Activated CD8-positive, alpha-beta memory T cell treated with anti-CD3 and anti-CD28 coated beads for 48 hours (primary cell): ENCODE data around the gene RGPD5.
"Not testable (repeated sequence)": the region's sequence is repeated elsewhere in the genome, so short reads cannot be mapped to it uniquely, and the experiment has no call there.

Experiments used
- DNase-seq, 3 experiments: peaks; one replicate each; pipeline ENCODE4 v3.0.0-alpha.2; 2020; ENCODE audit warnings: low read depth in 2 of 3, low spot score in 2 of 3

Gene RGPD5

DNA sequence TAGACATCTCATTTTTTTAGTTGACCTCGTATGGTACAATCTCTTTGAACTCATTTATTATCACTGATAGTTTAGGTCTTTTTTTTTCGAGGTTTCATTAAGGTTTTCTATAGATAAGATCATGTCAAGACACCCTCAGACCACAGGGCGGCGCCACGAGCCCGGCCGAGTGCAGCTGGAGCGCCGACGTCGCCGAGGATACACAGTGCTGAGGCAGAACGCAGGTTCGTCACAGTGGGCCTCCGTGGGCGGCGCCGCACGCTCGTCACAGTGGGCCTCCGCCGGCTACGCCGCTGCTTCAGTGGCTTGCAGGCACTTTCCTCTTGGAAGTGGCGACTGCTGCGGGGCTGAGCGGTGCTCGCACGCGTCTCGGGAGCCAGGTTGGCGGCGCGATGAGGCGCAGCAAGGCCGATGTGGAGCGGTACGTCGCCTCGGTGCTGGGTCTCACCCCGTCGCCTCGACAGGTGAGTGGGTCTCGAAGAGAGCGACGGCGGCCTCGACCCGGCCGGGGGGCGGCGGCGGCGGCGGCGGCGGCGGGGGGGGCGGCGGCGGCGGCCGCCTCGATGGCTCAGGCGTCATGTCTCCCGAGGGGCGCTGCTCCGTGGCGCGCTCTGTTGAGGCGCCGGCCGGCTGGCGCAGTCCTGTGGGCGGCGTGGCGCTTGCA lies at the start of gene RGPD5:
RGPD5 (plus strand) TSS at position 232 of the 664 bp plus-strand sequence; CDS start at position 393, 161 bp downstream.
- DNase-seq: not testable (repeated sequence)

- DNase-seq: not testable (repeated sequence)
These were observed 42.5 kb upstream of the RGPD5 start for GRCh38 chr2:109751572-109751971.

DNA sequence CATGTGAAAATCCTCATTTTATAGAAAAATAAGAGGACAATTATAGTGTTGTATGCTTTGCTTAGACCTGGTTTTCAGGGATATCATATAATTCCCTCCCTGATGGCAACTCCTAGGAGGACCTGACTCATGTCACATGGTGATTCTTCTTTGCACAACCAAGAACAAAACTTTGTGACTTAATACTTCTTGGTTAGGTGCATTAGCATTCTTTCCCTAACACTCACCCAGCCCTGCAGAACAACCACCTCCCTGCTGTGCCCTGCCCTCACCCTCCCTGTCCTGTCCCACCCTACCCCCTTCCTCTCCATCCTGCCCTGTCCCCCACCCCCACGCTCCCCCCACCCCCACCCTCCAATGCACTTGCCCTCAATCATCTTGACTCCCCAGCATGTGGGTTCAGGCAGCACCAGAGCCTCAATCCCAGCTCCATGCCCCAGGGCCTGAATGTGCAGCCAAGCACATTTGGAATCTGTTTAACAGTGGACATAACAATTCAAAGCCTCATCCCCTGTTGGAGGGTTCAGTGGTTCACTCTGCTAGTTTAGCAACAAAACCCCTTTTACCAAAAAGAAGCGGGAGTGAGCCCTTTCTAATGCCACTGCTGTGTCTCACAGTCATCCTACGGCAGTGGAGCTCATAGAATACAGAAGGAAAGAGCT lies 36.8 kb upstream of the RGPD5 start:
- not testable (repeated sequence) for DNase-seq

GRCh38 chr2:109760265-109761042 lies 33.7 kb upstream of the RGPD5 start:
- not testable (repeated sequence) for DNase-seq

- not testable (repeated sequence) for DNase-seq
These were observed 33.1 kb upstream of the RGPD5 start for GRCh38 chr2:109761043-109761454.

- not testable (repeated sequence) for DNase-seq
These were observed 32.1 kb upstream of the RGPD5 start for GRCh38 chr2:109761976-109762375.

- DNase-seq: not testable (repeated sequence)
These were observed 28.0 kb upstream of the RGPD5 start for GRCh38 chr2:109766074-109766473.

DNA sequence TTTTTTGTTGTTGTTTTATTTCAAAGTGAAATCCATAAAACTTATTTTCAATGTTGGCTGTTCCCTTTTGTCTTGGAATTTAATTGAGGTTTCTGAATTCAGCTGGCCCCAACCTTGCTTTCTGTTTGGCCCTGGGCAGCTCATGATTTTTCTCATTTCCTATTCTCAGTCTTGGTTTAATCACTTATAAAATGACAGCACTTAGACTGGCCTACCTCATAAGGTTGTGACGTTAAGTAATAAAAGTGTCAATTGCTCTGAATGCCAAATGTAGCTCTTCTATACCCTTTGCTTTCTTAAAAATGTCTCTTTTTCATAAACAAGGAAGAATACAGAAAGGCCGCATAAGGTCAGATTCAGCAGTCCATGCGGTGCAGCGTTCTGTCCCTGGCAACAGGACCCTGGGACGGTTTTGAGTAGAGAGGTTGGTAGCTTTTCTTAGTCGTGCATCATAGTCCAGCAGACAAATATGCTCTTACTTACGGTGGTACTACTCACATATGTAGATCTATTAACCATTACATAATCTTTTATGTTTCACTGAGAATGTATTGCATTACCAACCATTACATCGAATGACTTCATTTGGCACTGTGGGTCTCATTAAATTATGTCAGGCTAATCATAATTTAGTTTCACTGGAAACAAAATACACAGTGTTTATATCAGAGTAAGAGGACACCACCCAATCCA lies 27.1 kb upstream of the RGPD5 start:
- DNase-seq: not testable (repeated sequence)

GRCh38 chr2:109768934-109769333 lies 25.2 kb upstream of the RGPD5 start:
- DNase-seq: not testable (repeated sequence)

GRCh38 chr2:109779118-109779517 lies 15.0 kb upstream of the RGPD5 start:
- not testable (repeated sequence) for DNase-seq

GRCh38 chr2:109781147-109781816 lies 12.8 kb upstream of the RGPD5 start:
- DNase-seq: not testable (repeated sequence)

DNA sequence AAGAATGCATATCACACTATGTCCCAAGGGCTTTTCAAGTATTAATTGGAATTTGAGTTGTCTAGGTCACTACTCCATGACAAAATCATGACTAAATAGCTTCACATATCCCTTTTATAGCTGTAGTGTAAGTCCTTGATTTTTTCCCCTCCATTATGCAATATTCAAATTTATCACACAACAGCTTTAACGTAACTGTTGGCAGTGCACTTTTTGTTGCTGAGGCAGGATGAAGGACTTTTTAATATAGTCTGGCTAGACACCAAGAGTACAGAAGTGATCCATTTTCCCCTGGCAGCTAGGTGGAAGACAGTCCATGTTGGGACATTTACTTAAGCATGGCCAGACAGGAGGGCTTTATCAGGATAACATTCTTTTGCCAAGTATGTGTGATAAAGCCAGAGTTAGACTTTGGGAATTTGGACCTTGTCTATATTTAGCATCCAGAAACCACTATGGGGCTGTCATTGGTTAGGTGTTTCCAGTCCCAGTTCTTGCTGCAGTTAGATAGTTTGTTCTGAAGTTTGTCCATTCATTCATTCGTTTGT lies 11.6 kb upstream of the RGPD5 start:
- DNase-seq: not testable (repeated sequence)

GRCh38 chr2:109791530-109792279 lies 2.4 kb upstream of the RGPD5 start:
- DNase-seq: not testable (repeated sequence)

- DNase-seq: not testable (repeated sequence)
These were observed 1.4 kb upstream of the RGPD5 start for GRCh38 chr2:109792659-109793058.

DNA sequence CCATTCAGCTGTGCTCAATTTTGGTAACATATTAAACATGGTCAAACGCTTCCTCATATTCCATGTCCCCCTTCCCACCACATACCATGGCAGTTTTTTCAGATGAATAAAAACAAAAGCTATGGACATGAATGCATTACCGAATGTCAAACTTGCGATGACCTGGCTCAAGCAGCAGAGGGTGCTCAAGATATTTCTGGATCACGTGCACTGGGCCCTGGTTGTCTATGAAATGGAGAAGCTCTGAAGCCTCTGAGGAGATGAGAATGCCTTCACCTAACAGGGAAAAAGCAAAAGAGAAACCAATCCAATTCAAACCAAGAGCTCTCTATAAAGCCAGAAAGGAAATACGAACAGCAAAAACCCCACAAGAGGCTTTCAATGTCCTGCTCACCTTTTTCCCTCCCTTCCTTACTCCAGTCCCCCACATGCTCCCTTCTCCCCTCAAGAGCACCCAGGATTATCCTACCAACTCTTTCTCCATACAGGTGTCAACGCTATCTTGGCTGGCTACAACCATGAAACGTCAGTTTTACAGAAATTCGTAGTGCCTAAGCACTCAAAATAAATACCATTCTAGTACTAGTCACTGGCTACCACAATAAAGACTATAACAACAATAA lies 77.1 kb downstream of the RGPD5 start:
- DNase-seq: not testable (repeated sequence)

- DNase-seq: not testable (repeated sequence)
These were observed 82.5 kb downstream of the RGPD5 start for GRCh38 chr2:109876625-109877024.

DNA sequence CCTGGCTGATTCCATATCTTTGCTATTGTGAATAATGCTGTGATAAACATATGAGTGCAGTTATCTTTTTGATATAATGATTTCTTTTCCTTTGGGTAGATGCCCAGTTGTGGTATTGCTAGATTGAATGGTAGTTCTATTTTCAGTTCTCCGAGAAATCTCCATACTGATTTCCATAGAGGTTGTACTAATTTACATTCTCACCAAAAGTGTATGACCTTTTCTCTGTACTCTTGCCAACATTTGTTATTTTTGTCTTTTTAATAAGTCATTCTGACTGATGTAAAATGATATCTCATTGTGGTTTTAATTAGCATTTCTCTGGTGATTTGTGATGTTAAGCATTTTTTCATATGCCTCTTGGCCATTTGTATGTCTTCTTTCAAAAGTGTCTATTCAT lies 88.0 kb downstream of the RGPD5 start:
- DNase-seq: not testable (repeated sequence)

- not testable (repeated sequence) for DNase-seq
These were observed 94.3 kb downstream of the RGPD5 start for GRCh38 chr2:109888414-109888813.

- not testable (repeated sequence) for DNase-seq
These were observed 95.8 kb downstream of the RGPD5 start for GRCh38 chr2:109889909-109890308.
